HT1080 (cell line): ENCODE data around the gene KRT27. TPM values are rescaled to one million over a fixed set of nuclear protein-coding genes. Genes with fewer than 3 reads are reported as not detected.
A peak's percentile ranks its signal among the peaks of the same experiment; 100 is the strongest.

Source experiments
- DNase-seq: peaks from one replicate; pipeline ENCODE4 v3.0.0-alpha.2; 2015; ENCODE audit warnings: low read depth
- total RNA-seq: library from RNA; depleted of rRNA; stranded (reverse); fragments of >200 nt; shearing (Covaris generic); gene quantifications from 2 replicates; pipeline ENCODE4 v1.2.3, GENCODE V29; 2014

KRT27 gene
- total RNA-seq, 1 experiment from 2014 or later: not detected

GRCh38 chr17:40809721-40810421 lies 27.5 kb upstream of the KRT27 start:
- no peak for DNase-seq

GRCh38 chr17:40806131-40806530 lies 23.8 kb upstream of the KRT27 start:
- DNase-seq: no peak

GRCh38 chr17:40803617-40804082 lies 21.3 kb upstream of the KRT27 start:
- DNase-seq: peak; percentile 56

GRCh38 chr17:40801157-40801556 lies 18.8 kb upstream of the KRT27 start:
- DNase-seq: no peak

GRCh38 chr17:40800381-40800780 lies 18.0 kb upstream of the KRT27 start:
- no peak for DNase-seq

- DNase-seq: no peak
Observed at GRCh38 chr17:40799859-40800258, 17.5 kb upstream of the KRT27 start, which contains the start of gene KRT28. TSS of gene KRT28 (minus strand) at chr17:40799959. CDS start at chr17:40799893, 66 bp downstream.

GRCh38 chr17:40796846-40797245 lies 14.5 kb upstream of the KRT27 start:
- no peak for DNase-seq

GRCh38 chr17:40795019-40795667 lies 12.8 kb upstream of the KRT27 start:
- no peak for DNase-seq

- DNase-seq: no peak
Observed at GRCh38 chr17:40794466-40794865, 12.1 kb upstream of the KRT27 start.

- DNase-seq: no peak
Observed at GRCh38 chr17:40793832-40794231, 11.5 kb upstream of the KRT27 start.

- peak; percentile 6 for DNase-seq
Observed at GRCh38 chr17:40791787-40792436, 9.6 kb upstream of the KRT27 start.

- DNase-seq: no peak
Observed at GRCh38 chr17:40791111-40791510, 8.8 kb upstream of the KRT27 start.

GRCh38 chr17:40779181-40779909 lies 3.0 kb downstream of the KRT27 start:
- DNase-seq: no peak

GRCh38 chr17:40778461-40778860 lies 3.9 kb downstream of the KRT27 start:
- DNase-seq: no peak

- DNase-seq: no peak
Observed at GRCh38 chr17:40777971-40778370, 4.4 kb downstream of the KRT27 start.

- DNase-seq: no peak
Observed at GRCh38 chr17:40777459-40777858, 4.9 kb downstream of the KRT27 start.

- DNase-seq: no peak
Observed at GRCh38 chr17:40775945-40776344, 6.4 kb downstream of the KRT27 start.

GRCh38 chr17:40772101-40772500 lies 10.2 kb downstream of the KRT27 start, which contains the start of gene KRT26:
TSS of gene KRT26 (minus strand) at chr17:40772201. CDS start at chr17:40772113, 88 bp downstream.
- DNase-seq: no peak

- DNase-seq: no peak
Observed at GRCh38 chr17:40765657-40766056, 16.7 kb downstream of the KRT27 start.

- no peak for DNase-seq
Observed at GRCh38 chr17:40763752-40764151, 18.6 kb downstream of the KRT27 start.
